ENCODE data around the gene FOXK1.

Gene FOXK1

DNA sequence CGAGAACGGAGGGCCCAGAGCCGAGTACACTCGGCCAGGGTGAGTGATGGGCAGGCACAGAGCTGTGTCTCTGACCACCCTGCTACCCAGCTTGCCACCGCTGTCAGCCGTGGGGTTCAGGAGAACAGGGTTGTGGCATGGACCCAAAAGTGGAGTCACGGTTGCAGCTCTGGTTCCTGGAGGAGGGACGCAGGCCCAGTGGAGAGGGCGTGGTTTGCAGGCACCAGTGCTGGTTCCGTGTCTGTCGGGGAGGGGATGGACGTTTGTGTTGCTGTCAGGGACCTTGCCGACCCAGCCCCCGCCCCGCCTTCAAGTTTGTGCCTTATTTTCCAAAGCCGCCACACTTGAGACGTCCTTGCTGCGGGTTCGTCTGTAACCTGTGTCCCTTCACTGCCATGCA is 48.2 kb downstream of the FOXK1 start:
- Mint-ChIP-seq H3K27me3 (ENCODE audit: low read depth) (no peaks in the 10 kb centered on the region), H3K4me1 (ENCODE audit: low read depth) (peaks cover 33% of the 10 kb centered on the region), H3K4me3 (no peak overlapping the region), H3K36me3 (ENCODE audit: low read depth) (peaks cover 16% of the 10 kb centered on the region), H3K27ac (peak overlapping the region; percentile 31), H3K9me3 (no peaks in the 10 kb centered on the region)

DNA sequence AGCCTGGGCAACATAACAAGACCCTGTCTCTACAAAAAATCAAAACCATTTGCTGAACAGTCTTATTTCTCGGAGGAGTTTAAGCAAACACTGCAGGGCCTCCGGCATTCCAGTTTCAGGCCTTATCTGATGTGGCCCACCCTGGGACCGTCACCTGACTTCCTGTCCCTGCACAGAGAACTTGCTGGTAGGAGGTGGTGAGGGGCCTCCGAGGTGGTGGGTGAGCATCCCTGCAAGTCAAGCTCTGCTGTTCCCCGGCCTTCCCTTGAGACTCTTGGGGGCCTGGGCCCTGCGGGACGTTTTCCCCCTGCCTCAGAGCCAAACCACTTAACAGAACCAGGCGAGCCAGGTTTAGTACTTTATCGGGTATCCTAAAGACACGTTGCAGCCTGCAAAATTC is 48.9 kb downstream of the FOXK1 start:
- H3K36me3 Mint-ChIP-seq (ENCODE audit: low read depth): peaks cover 16% of the 10 kb centered on the region
- peaks cover 32% of the 10 kb centered on the region for H3K4me1 Mint-ChIP-seq (ENCODE audit: low read depth)
- H3K4me3 Mint-ChIP-seq: no peak overlapping the region
- H3K27me3 Mint-ChIP-seq (ENCODE audit: low read depth): no peaks in the 10 kb centered on the region
- no peaks in the 10 kb centered on the region for H3K9me3 Mint-ChIP-seq
- no peak overlapping the region for H3K27ac Mint-ChIP-seq

DNA sequence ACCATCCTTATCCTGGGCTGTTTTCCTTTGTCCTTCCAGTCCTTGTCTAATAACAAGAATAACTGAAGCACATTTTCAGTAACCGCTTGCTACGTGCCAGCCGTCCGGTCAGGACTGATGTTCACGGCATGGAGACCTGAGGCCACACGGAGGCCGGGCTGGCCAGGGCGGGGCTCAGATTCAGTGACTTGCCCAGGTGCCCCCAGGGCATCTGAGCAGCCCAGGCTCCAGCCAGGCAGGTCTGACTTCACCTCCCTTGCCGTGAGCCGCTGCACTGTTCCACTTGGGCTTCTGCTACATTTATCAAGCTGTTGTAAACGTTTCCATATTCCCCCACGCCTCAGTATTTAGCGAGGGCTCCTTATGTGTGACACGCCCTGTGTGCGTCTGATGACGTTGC is 49.7 kb downstream of the FOXK1 start:
- peaks cover 14% of the 10 kb centered on the region for H3K36me3 Mint-ChIP-seq (ENCODE audit: low read depth)
- H3K27me3 Mint-ChIP-seq (ENCODE audit: low read depth): no peaks in the 10 kb centered on the region
- no peaks in the 10 kb centered on the region for H3K9me3 Mint-ChIP-seq
- no peak overlapping the region for H3K4me3 Mint-ChIP-seq
- H3K27ac Mint-ChIP-seq: no peak overlapping the region
- peaks cover 31% of the 10 kb centered on the region for H3K4me1 Mint-ChIP-seq (ENCODE audit: low read depth)

DNA sequence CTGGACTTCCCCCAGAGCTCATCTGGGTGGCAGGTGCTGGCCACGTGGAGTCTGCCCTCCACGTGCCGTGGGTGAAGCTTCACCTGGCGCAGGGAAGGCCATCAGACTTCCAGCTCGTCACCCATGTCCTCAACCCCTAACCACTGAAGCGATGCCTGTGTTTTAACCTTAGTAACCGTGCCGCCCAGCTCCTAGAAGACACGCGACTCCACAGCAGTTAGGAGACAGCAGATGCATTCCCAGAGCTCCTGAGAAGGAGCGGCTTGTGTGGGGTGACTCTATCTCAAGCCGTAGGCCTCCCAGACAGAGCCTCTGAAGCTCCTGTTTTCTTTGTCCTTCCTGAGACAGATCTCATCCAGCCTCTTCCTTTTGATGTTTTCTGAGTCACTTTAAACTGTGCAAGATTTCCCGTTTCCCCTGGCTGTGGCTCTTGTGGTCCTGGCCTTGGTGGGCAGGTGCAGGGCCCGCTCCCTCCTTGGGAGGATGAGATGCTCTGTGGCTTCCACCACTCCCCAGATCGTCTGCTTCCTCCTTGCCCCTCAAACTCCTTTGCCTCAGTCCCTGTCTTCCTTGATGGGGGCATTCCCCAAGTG is 51.9 kb downstream of the FOXK1 start:
- Mint-ChIP-seq H3K4me1 (ENCODE audit: low read depth) (peaks cover 42% of the 10 kb centered on the region), H3K27ac (peak overlapping the region; percentile 64), H3K36me3 (ENCODE audit: low read depth) (peaks cover 18% of the 10 kb centered on the region), H3K27me3 (ENCODE audit: low read depth) (no peaks in the 10 kb centered on the region), H3K4me3 (peak overlapping the region; percentile 61), H3K9me3 (no peaks in the 10 kb centered on the region)

DNA sequence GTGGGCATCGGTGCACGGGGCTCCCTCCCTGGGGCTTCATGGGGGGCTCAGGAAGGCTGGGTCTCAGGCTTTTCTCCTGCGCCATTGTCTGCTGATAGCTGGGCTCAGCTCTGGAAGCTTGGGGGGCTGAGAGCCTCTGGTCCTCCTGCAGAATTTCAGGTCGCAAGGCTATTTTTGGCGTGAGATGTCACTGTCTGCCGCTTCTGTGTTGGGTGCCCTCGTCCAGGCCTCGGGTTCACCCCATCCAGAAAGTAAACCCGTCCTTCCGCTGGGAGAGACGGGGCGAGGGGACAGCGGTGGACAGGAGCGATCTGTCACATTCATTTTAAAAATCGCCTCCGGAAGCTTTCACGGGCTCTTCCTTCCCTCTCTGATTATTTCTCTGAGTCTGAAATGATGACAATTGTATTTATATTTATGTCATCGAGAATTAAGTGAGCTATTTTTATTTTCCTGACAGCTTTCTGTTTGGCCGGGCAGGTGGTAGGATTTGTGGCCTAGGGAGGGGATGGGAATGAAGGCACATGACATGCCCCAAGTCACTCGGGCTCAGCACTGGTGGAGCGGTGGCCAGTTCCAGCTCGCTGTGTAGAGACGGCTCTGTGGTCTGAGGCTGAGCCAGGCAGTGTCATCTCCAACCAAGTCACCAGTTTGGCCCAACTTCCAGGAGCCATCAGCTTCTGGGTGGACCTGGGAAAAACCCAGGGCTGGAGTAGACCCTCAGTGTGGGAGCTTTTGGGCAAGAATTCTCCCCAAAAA is 52.7 kb downstream of the FOXK1 start:
- Mint-ChIP-seq H3K4me1 (ENCODE audit: low read depth) (peaks cover 49% of the 10 kb centered on the region), H3K36me3 (ENCODE audit: low read depth) (peaks cover 19% of the 10 kb centered on the region), H3K27me3 (ENCODE audit: low read depth) (no peaks in the 10 kb centered on the region), H3K9me3 (no peaks in the 10 kb centered on the region), H3K27ac (no peak overlapping the region), H3K4me3 (peak overlapping the region; percentile 25)

DNA sequence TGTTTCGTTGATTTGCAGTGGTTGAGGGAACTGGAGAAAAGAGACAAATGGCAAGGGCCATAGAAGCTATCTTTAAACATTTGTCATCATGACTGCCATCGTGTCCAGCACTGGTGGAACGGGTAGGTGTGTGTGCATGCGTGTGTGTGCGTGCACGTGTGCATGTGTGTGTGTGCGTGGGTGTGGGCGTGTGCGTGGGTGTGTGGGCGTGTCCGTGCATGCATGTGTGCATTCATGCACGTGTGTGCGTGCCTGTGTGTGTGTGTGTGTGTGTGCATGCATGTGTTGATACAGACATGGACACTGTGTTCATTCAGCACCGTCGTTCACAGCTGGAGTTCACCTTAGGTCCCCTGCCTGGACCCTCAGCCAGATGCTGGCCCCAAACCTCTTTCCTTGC is 55.2 kb downstream of the FOXK1 start:
- no peaks in the 10 kb centered on the region for H3K27me3 Mint-ChIP-seq (ENCODE audit: low read depth)
- H3K4me1 Mint-ChIP-seq (ENCODE audit: low read depth): peaks cover 47% of the 10 kb centered on the region
- H3K36me3 Mint-ChIP-seq (ENCODE audit: low read depth): peaks cover 23% of the 10 kb centered on the region
- no peak overlapping the region for H3K4me3 Mint-ChIP-seq
- H3K27ac Mint-ChIP-seq: no peak overlapping the region
- H3K9me3 Mint-ChIP-seq: no peaks in the 10 kb centered on the region

DNA sequence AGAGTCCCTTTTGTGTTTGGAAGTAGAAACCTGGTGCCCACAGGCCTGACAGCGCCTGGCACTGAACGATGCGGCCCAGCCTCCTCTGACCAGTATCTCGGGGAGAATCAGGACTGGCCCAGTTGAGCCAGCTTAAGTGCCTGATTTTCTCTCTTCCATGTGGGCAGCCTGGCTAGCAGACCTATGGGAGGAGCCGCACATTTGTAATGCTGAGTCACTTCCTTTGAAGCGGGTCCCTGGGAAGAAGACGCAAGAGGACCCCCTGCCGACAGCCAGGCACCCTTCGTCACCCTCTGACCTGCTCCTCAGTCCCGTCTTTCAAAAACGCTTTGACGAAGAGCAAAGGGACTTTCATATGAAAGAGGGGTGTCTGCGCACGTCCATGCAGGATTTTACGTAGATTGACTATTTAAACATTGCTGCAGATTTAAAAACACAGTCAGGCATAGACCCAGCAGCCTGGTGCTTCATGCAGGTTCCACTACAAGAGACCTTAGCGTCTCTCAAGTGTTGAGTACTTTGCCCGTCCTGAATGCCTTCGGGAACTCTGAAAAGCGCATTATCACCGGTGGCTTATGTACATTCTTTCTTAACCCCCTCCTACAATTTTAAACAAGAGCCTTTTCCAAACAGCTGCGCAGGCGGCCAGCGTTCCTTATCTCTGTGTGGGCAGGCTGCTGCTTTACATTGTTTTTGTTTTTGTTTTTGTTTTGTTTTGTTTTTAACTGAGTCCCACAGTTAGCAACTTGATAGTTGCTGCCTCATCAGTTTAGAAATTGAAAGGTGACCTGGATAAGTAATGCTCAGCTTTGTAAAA is 56.8 kb downstream of the FOXK1 start:
- Mint-ChIP-seq H3K36me3 (ENCODE audit: low read depth) (peaks cover 18% of the 10 kb centered on the region), H3K27ac (peak overlapping the region; percentile 86), H3K27me3 (ENCODE audit: low read depth) (no peaks in the 10 kb centered on the region), H3K4me3 (peak overlapping the region; percentile 78), H3K4me1 (ENCODE audit: low read depth) (peaks cover 48% of the 10 kb centered on the region), H3K9me3 (no peaks in the 10 kb centered on the region)

DNA sequence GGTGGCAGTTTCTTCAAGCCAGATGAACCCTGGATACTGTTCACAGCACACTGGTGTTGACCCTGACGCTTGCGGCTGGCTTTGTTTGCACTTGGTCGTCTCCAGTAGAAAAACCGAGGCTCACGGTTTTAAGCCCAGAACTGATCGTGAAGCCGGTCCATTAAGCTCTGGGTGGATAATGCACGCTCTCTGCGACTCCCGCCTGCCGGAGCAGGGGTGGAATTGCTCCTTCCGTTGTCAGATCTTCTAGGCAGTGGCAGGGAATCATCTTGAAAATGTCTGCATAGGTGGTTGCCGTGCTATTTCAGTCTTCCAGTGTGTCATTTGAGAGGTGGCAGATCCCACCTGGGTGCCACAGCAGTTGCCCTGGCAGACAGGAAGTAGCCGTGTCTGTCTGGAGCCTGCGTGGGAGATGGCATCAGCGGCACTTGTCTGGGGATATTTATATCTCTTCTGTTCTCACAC is 57.5 kb downstream of the FOXK1 start:
- Mint-ChIP-seq H3K27me3 (ENCODE audit: low read depth) (no peaks in the 10 kb centered on the region), H3K9me3 (no peaks in the 10 kb centered on the region), H3K4me3 (peak overlapping the region; percentile 78), H3K27ac (peak overlapping the region; percentile 86), H3K4me1 (ENCODE audit: low read depth) (peaks cover 50% of the 10 kb centered on the region), H3K36me3 (ENCODE audit: low read depth) (peaks cover 21% of the 10 kb centered on the region)

DNA sequence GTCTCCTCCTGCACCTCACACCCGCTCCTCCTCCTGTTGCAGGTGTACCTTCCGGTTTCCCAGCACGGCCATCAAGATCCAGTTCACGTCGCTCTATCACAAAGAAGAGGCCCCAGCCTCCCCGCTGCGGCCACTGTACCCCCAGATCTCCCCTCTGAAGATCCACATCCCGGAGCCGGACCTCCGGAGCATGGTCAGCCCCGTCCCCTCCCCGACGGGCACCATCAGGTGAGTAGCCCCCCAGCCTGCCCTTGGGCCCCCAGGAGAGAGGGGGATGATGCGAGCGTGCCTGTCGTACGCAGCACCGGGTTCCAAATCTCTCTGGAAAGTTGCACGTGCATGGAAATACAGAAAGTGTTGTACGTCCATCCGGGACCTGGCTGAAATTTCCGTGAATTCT is 58.7 kb downstream of the FOXK1 start:
- H3K9me3 Mint-ChIP-seq: no peaks in the 10 kb centered on the region
- H3K36me3 Mint-ChIP-seq (ENCODE audit: low read depth): peaks cover 21% of the 10 kb centered on the region
- H3K27ac Mint-ChIP-seq: no peak overlapping the region

DNA sequence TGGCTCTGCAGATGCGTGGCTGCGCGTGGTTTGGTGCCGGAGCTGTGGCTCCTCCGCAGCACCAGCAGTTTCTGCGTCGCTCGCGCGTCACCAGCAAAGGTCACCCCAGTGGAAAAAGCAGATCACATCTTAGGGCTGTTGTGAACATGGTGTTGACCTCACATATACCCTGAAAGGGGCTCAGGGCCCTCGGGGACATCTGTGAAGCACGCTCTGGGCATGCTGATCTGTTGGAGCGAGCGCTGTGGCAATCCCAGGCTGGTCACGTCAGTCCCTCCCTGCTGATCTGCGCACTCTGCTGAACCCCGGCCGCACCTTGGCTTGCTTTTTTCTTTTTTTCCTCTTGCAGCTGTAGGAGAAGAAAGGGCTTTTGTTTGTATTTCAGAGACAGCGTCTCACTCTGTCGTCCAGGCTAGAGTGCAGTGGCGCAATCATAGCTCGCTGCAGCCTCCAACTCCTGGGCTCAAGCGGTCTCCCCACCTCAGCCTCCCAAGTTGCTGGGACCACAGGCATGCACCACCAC is 60.0 kb downstream of the FOXK1 start:
- Mint-ChIP-seq H3K36me3 (ENCODE audit: low read depth) (peaks cover 19% of the 10 kb centered on the region), H3K27ac (no peak overlapping the region), H3K4me3 (no peak overlapping the region), H3K27me3 (ENCODE audit: low read depth) (no peaks in the 10 kb centered on the region), H3K4me1 (ENCODE audit: low read depth) (peaks cover 55% of the 10 kb centered on the region), H3K9me3 (no peaks in the 10 kb centered on the region)

More for the DNA sequence above, 58.7 kb downstream of the FOXK1 start:
- Mint-ChIP-seq H3K27me3 (ENCODE audit: low read depth) (no peaks in the 10 kb centered on the region), H3K4me1 (ENCODE audit: low read depth) (peaks cover 48% of the 10 kb centered on the region), H3K4me3 (no peak overlapping the region)

DNA sequence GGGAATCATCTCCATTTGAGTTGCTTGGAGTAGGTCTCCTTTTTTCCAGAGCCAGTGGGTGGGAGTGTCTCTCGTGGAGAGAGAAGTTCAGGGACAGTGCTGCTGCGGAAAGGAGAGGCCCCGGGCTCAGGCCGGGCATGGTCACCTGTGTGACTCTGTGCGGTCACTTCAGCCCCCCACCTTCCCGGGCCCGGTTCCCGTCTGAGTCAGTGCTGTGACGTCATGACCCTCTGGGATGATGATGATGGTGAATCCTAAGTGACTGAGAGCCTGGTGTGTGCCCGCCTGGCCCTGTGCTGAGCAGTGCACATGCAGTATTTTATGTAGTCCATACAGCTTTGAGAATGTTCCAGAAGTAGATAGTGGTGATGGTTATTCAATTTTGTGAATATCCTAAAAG is 60.8 kb downstream of the FOXK1 start:
- no peak overlapping the region for H3K4me3 Mint-ChIP-seq
- H3K36me3 Mint-ChIP-seq (ENCODE audit: low read depth): peaks cover 21% of the 10 kb centered on the region
- no peaks in the 10 kb centered on the region for H3K9me3 Mint-ChIP-seq
- peak overlapping the region; percentile 52 for H3K27ac Mint-ChIP-seq
- peaks cover 55% of the 10 kb centered on the region for H3K4me1 Mint-ChIP-seq (ENCODE audit: low read depth)
- H3K27me3 Mint-ChIP-seq (ENCODE audit: low read depth): no peaks in the 10 kb centered on the region

DNA sequence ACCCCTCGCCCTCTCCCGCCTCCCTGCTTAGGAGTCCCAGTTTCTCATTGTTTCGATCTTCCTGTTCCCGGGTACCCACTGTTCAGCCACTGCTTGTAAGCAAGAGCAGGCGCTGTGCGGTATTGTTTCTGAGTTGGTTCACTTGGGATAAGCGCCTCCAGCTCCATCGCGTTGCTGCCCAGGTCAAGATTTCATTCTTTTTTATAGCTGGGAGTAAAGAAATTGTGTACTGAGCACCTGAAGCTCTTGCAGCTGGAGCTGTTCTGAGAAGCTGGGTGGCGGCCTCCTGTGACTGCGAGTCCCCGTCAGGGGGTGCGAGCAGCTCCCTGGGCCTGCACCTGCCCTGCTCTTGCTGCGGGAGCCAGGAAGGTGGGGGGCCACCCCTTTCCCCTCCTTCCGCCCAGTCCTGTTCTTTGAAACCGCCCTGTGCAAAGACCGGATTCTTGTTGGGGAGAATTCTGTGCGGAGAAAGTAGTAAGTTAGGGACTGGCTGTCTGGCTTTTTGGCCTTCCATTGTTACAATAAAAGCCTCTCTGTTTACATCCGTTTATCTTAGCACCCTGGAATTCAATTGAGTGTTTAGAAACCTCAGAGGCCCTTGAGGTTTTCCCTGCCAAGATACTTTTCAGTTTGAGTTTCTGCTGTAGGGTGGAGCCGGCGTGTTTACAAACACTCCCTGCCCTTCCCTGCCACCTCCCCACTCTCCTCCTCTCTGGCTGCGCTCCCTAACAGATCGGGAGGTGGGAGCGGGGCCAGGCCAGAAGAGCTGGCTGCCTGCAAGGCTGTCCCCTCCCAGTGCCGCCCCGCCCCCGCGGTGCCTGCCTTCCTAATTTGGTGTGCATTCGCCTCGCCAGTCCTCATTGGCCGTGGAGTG is 62.5 kb downstream of the FOXK1 start:
- Mint-ChIP-seq H3K4me1 (ENCODE audit: low read depth) (peaks cover 49% of the 10 kb centered on the region), H3K4me3 (peak overlapping the region; percentile 82), H3K27ac (peak overlapping the region; percentile 95), H3K27me3 (ENCODE audit: low read depth) (no peaks in the 10 kb centered on the region), H3K36me3 (ENCODE audit: low read depth) (peaks cover 27% of the 10 kb centered on the region), H3K9me3 (no peaks in the 10 kb centered on the region)

DNA sequence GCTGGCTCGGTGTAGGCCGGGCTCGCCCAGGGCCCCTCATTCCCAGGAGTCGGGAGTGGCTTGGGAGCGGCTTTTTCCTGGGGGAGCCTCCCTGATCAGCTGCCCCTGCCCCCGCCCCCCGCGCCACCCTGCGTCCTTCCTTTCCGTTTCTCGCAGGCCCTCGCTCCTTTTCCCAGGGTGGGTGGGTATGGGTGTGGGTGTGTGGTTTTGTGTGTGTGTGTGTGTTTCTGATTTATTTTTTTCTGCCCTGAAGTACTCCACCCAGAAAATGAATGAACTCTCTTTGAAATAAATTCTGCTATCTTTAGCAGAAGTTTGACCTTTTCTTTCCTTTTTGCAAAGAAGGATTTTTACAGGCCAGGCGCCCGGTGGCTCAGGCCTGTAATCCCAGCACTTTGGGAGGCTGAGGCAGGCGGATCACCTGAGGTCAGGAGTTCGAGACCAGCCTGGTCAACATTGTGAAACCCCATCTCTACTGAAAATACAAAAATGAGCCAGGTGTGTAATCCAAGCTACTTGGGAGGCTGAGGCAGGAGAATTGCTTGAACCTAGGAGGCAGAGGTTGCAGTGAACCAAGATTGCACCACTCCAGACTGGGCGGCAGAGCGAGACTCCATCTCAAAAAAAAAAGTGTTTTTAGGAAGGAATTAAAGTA is 63.3 kb downstream of the FOXK1 start:
- Mint-ChIP-seq H3K4me1 (ENCODE audit: low read depth) (peaks cover 46% of the 10 kb centered on the region), H3K9me3 (no peaks in the 10 kb centered on the region), H3K36me3 (ENCODE audit: low read depth) (peaks cover 24% of the 10 kb centered on the region)

More for the DNA sequence above, 63.3 kb downstream of the FOXK1 start:
- Mint-ChIP-seq H3K27me3 (ENCODE audit: low read depth) (no peaks in the 10 kb centered on the region), H3K4me3 (peak overlapping the region; percentile 82), H3K27ac (peak overlapping the region; percentile 95)
